GM18909 (cell line): ENCODE data around the gene SLC22A1.

ENCODE experiments used
- ATAC-seq: cut with Tn5 transposase; IDR thresholded peaks from one replicate; pipeline ENCODE4 v1.9.1; 2021; ENCODE audit warnings: mild to moderate bottlenecking; ENCODE audit not compliant: unreplicated experiment, poor library complexity

SLC22A1 gene

GRCh38 chr6:160203522-160203921 lies 81.9 kb downstream of the SLC22A1 start:
- no peak for ATAC-seq

GRCh38 chr6:160203953-160204352 lies 82.3 kb downstream of the SLC22A1 start:
- ATAC-seq, result no peak

GRCh38 chr6:160204710-160205109 lies 83.1 kb downstream of the SLC22A1 start:
- ATAC-seq, result no peak

- no peak for ATAC-seq
Observed at GRCh38 chr6:160207618-160208017, 86.0 kb downstream of the SLC22A1 start.
